ENCODE results near the gene PAPSS1.
"Not testable (repeated sequence)": the region's sequence is repeated elsewhere in the genome, so short reads cannot be mapped to it uniquely, and the experiment has no call there.

Gene PAPSS1

GRCh38 chr4:107705742-107706556 is 14.1 kb downstream of the PAPSS1 start:
- no peak overlapping the region for H2AK5ac ChIP-seq (ENCODE audit: low read length)
- no peak overlapping the region for H3K56ac ChIP-seq (ENCODE audit: low read length)
- H3K4ac ChIP-seq (ENCODE audit: low read depth, low read length), result no peak overlapping the region
- no peak overlapping the region for H4K5ac ChIP-seq (ENCODE audit: low read length)
- peaks cover 14% of the 10 kb centered on the region for H3K79me1 ChIP-seq (ENCODE audit: low read length)
- H2BK5ac ChIP-seq (ENCODE audit: low read length), result no peak overlapping the region
- H3K18ac ChIP-seq (ENCODE audit: low read length), result no peak overlapping the region
- no peaks in the 10 kb centered on the region for H3K36me3 ChIP-seq (ENCODE audit: control insufficient read depth, insufficient read depth, low read length)
- no peak overlapping the region for H2BK15ac ChIP-seq (replicated peaks; ENCODE audit: low read depth)
- WGBS (ENCODE audit: extremely low coverage, insufficient coverage, low lambda C conversion rate), result no CpG with 5 or more reads among the region's 1 CpG
- DNase-seq, result no peak
- peaks cover 8% of the 10 kb centered on the region for H3K79me2 ChIP-seq (ENCODE audit: control insufficient read depth, insufficient read depth, low read length)
- no peak overlapping the region for H4K8ac ChIP-seq (ENCODE audit: low read depth, low read length)
- H3K4me1 ChIP-seq (ENCODE audit: control insufficient read depth, low read depth, low read length), result no peaks in the 10 kb centered on the region
- H3K4me2 ChIP-seq (ENCODE audit: low read length), result no peak overlapping the region
- no peak overlapping the region for H3K23ac ChIP-seq (ENCODE audit: low read length)
- H3K27me3 ChIP-seq (ENCODE audit: insufficient read depth, low read length, poor library complexity), result no peaks in the 10 kb centered on the region
- H3K9ac ChIP-seq (ENCODE audit: low read length), result no peak overlapping the region
- H3K4me3 ChIP-seq (ENCODE audit: low read length), result no peak overlapping the region
- H3K27ac ChIP-seq (ENCODE audit: low read depth, low read length), result no peak overlapping the region
- H2BK120ac ChIP-seq (ENCODE audit: low read depth, low read length), result no peak overlapping the region

- no peaks in the 10 kb centered on the region for H3K27me3 ChIP-seq (ENCODE audit: insufficient read depth, low read length, poor library complexity)
Observed at GRCh38 chr4:107701565-107701964, 18.5 kb downstream of the PAPSS1 start.

GRCh38 chr4:107699466-107700206 is 20.4 kb downstream of the PAPSS1 start:
- no peak for DNase-seq
- Histone ChIP-seq H3K4me2 (ENCODE audit: low read length) (no peak overlapping the region), H3K4me1 (ENCODE audit: control insufficient read depth, low read depth, low read length) (no peaks in the 10 kb centered on the region), H3K27ac (ENCODE audit: low read depth, low read length) (no peak overlapping the region), H3K9ac (ENCODE audit: low read length) (no peak overlapping the region), H3K4me3 (ENCODE audit: low read length) (no peak overlapping the region), H3K23ac (ENCODE audit: low read length) (no peak overlapping the region), H4K8ac (ENCODE audit: low read depth, low read length) (no peak overlapping the region), H2BK5ac (ENCODE audit: low read length) (no peak overlapping the region), H4K5ac (ENCODE audit: low read length) (no peak overlapping the region), H3K79me1 (ENCODE audit: low read length) (peaks cover 4% of the 10 kb centered on the region), H3K56ac (ENCODE audit: low read length) (no peak overlapping the region), H3K18ac (ENCODE audit: low read length) (no peak overlapping the region), H3K27me3 (ENCODE audit: insufficient read depth, low read length, poor library complexity) (no peaks in the 10 kb centered on the region), H3K4ac (ENCODE audit: low read depth, low read length) (no peak overlapping the region), H2BK120ac (ENCODE audit: low read depth, low read length) (no peak overlapping the region), H2BK15ac (replicated peaks; ENCODE audit: low read depth) (no peak overlapping the region), H2AK5ac (ENCODE audit: low read length) (no peak overlapping the region), H3K79me2 (ENCODE audit: control insufficient read depth, insufficient read depth, low read length) (no peaks in the 10 kb centered on the region), H3K36me3 (ENCODE audit: control insufficient read depth, insufficient read depth, low read length) (no peaks in the 10 kb centered on the region)
- WGBS (ENCODE audit: extremely low coverage, insufficient coverage, low lambda C conversion rate), result no CpG with 5 or more reads among the region's 2 CpGs

More at GRCh38 chr4:107701565-107701964, 18.5 kb downstream of the PAPSS1 start:
- no peak overlapping the region for H2AK5ac ChIP-seq (ENCODE audit: low read length)
- no peak overlapping the region for H4K8ac ChIP-seq (ENCODE audit: low read depth, low read length)
- H3K79me1 ChIP-seq (ENCODE audit: low read length), result peaks cover 2% of the 10 kb centered on the region
- H2BK5ac ChIP-seq (ENCODE audit: low read length), result no peak overlapping the region
- no peak overlapping the region for H4K5ac ChIP-seq (ENCODE audit: low read length)
- no peak overlapping the region for H3K4me3 ChIP-seq (ENCODE audit: low read length)
- H3K56ac ChIP-seq (ENCODE audit: low read length), result no peak overlapping the region
- no peak overlapping the region for H2BK120ac ChIP-seq (ENCODE audit: low read depth, low read length)
- H3K4me1 ChIP-seq (ENCODE audit: control insufficient read depth, low read depth, low read length), result no peaks in the 10 kb centered on the region
- no peak overlapping the region for H2BK15ac ChIP-seq (replicated peaks; ENCODE audit: low read depth)
- H3K4ac ChIP-seq (ENCODE audit: low read depth, low read length), result no peak overlapping the region
- no peak for DNase-seq
- no peaks in the 10 kb centered on the region for H3K36me3 ChIP-seq (ENCODE audit: control insufficient read depth, insufficient read depth, low read length)
- H3K23ac ChIP-seq (ENCODE audit: low read length), result no peak overlapping the region
- no peak overlapping the region for H3K18ac ChIP-seq (ENCODE audit: low read length)
- WGBS (ENCODE audit: extremely low coverage, insufficient coverage, low lambda C conversion rate), result no CpG with 5 or more reads among the region's 1 CpG
- no peak overlapping the region for H3K9ac ChIP-seq (ENCODE audit: low read length)
- H3K79me2 ChIP-seq (ENCODE audit: control insufficient read depth, insufficient read depth, low read length), result peaks cover under 1% of the 10 kb centered on the region
- H3K27ac ChIP-seq (ENCODE audit: low read depth, low read length), result no peak overlapping the region
- H3K4me2 ChIP-seq (ENCODE audit: low read length), result no peak overlapping the region

- not testable (repeated sequence) for H2BK5ac ChIP-seq (ENCODE audit: low read length); H2AK5ac ChIP-seq (ENCODE audit: low read length); DNase-seq; H3K56ac ChIP-seq (ENCODE audit: low read length); H4K8ac ChIP-seq (ENCODE audit: low read depth, low read length); H3K4me2 ChIP-seq (ENCODE audit: low read length); H3K9ac ChIP-seq (ENCODE audit: low read length); H2BK15ac ChIP-seq (replicated peaks; ENCODE audit: low read depth); H3K4me1 ChIP-seq (ENCODE audit: control insufficient read depth, low read depth, low read length); H3K23ac ChIP-seq (ENCODE audit: low read length); H3K79me1 ChIP-seq (ENCODE audit: low read length); H2BK120ac ChIP-seq (ENCODE audit: low read depth, low read length); H3K27ac ChIP-seq (ENCODE audit: low read depth, low read length); H3K4ac ChIP-seq (ENCODE audit: low read depth, low read length); H3K4me3 ChIP-seq (ENCODE audit: low read length); H3K27me3 ChIP-seq (ENCODE audit: insufficient read depth, low read length, poor library complexity); H3K36me3 ChIP-seq (ENCODE audit: control insufficient read depth, insufficient read depth, low read length); H3K18ac ChIP-seq (ENCODE audit: low read length); H3K79me2 ChIP-seq (ENCODE audit: control insufficient read depth, insufficient read depth, low read length); H4K5ac ChIP-seq (ENCODE audit: low read length)
- WGBS (ENCODE audit: extremely low coverage, insufficient coverage, low lambda C conversion rate), result no CpG with 5 or more reads among the region's 6 CpGs
Observed at GRCh38 chr4:107696187-107696586, 23.8 kb downstream of the PAPSS1 start.

- Histone ChIP-seq H2BK120ac (ENCODE audit: low read depth, low read length) (no peak overlapping the region), H2BK5ac (ENCODE audit: low read length) (no peak overlapping the region), H3K4me3 (ENCODE audit: low read length) (no peak overlapping the region), H3K79me1 (ENCODE audit: low read length) (peaks cover 10% of the 10 kb centered on the region), H3K4me1 (ENCODE audit: control insufficient read depth, low read depth, low read length) (peaks cover 2% of the 10 kb centered on the region), H3K18ac (ENCODE audit: low read length) (no peak overlapping the region), H4K8ac (ENCODE audit: low read depth, low read length) (no peak overlapping the region), H4K5ac (ENCODE audit: low read length) (no peak overlapping the region), H3K4me2 (ENCODE audit: low read length) (no peak overlapping the region), H3K27me3 (ENCODE audit: insufficient read depth, low read length, poor library complexity) (no peaks in the 10 kb centered on the region), H3K4ac (ENCODE audit: low read depth, low read length) (no peak overlapping the region), H2BK15ac (replicated peaks; ENCODE audit: low read depth) (no peak overlapping the region), H3K27ac (ENCODE audit: low read depth, low read length) (no peak overlapping the region), H2AK5ac (ENCODE audit: low read length) (no peak overlapping the region), H3K9ac (ENCODE audit: low read length) (no peak overlapping the region), H3K23ac (ENCODE audit: low read length) (no peak overlapping the region), H3K79me2 (ENCODE audit: control insufficient read depth, insufficient read depth, low read length) (no peaks in the 10 kb centered on the region), H3K36me3 (ENCODE audit: control insufficient read depth, insufficient read depth, low read length) (peaks cover 2% of the 10 kb centered on the region), H3K56ac (ENCODE audit: low read length) (no peak overlapping the region)
- WGBS (ENCODE audit: extremely low coverage, insufficient coverage, low lambda C conversion rate), result no CpG with 5 or more reads among the region's 2 CpGs
- DNase-seq, result no peak
Observed at GRCh38 chr4:107693132-107693531, 26.9 kb downstream of the PAPSS1 start.

All from mesendoderm (in vitro differentiated cells).